Adrenal gland (tissue), 5 donors: Measurements from ENCODE around the gene METTL16.

Source experiments
- CTCF ChIP-seq, 6 experiments: fragments of 450-650 bp in 4 of 6; fragments of 200-600 bp in 2 of 6; sonication (generic) in 1 of 6; IDR thresholded peaks; 1 replicate in 5 of 6; 2 replicates in 1 of 6; pipeline versions ENCODE4 v1.5.1 to v1.8.0; 2016 to 2021; ENCODE audit warnings: antibody characterized with exemption in 6 of 6, mild to moderate bottlenecking in 2 of 6, moderate library complexity in 1 of 6
- POLR2A ChIP-seq, 2 donors: fragments of 450-650 bp; IDR thresholded peaks; one replicate each; pipeline ENCODE4 v1.6.1; 2017; ENCODE audit warnings: antibody characterized with exemption in 2 of 2, mild to moderate bottlenecking in 2 of 2, moderate library complexity in 1 of 2
- donor health status: DM: no; HTN: no; CAD: no.

DNA sequence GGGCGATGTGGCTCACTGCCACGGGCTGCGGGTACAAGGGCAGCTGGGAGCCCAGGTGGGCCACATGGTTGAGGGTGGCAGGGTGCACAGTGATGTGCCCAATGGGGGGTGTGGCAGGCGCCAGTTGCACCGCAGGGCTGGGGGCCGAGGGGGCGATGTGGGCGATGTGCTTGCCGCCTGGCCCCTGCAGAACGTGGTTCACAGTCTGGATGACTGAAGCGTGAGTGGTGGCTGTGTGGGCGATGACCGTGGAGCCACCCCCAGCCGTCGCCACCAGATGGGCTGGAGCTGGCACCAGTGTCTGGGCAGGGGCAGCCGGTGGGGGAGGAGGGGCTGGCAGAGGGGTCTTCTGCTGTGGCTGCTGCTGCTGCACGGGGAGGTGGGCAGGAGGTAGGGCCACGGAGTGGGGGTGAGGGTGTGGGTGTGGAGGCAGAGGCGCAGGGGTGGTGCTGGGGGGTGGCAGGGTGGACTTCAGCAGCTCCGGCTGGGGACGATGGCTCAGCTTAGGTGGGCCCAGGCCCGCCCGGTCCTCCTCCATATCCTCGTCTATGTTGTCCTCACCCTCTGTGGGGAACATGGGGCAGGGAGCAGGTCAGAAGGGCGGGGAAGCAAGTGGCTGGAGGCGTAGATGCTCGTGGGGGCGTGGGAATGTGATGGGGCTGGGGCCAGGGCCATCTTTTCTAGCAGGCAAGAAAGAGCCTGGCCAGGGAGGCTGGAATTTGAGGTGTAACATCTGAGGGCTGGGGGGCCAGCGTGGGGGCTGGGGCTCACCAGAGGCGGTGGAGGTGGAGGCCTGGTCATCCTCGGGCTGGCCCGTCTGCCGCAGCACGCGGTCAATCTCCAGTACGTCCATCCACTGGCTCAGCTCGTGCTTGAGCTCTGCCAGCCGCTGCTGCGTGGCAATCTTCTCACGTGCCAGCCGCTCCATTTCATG lies 124.3 kb downstream of the METTL16 start:
- TF ChIP-seq CTCF (IDR thresholded peaks at IDR 0.05), result no peak
- no peak for TF ChIP-seq POLR2A (IDR thresholded peaks at IDR 0.05)
